HFFc6 (cell line): ENCODE results near the gene TMEM135. TPM values are rescaled to one million over a fixed set of nuclear protein-coding genes. Genes with fewer than 3 reads are reported as not detected.

Experiments used
- DNase-seq: peaks from one replicate; pipeline ENCODE4 v3.0.0-alpha.2; 2018
- H3K27ac Mint-ChIP-seq: 2 replicates; pipeline ENCODE4 v1.8.0; 2020; ENCODE audit warnings: mild to moderate bottlenecking, mixed read lengths
- H3K27me3 Mint-ChIP-seq: 2 replicates; pipeline ENCODE4 v1.8.0; 2021; ENCODE audit warnings: mild to moderate bottlenecking, moderate library complexity, mixed read lengths; ENCODE audit not compliant: insufficient read depth
- H3K36me3 Mint-ChIP-seq: 2 replicates; pipeline ENCODE4 v1.8.0; 2021; ENCODE audit warnings: low read depth, mixed read lengths
- H3K4me1 Mint-ChIP-seq: 2 replicates; pipeline ENCODE4 v1.8.0; 2020; ENCODE audit warnings: low read depth, mixed read lengths
- H3K4me3 Mint-ChIP-seq: 2 replicates; pipeline ENCODE4 v1.8.0; 2020; ENCODE audit warnings: mild to moderate bottlenecking, moderate library complexity, mixed read lengths
- H3K9me3 Mint-ChIP-seq: 2 replicates; pipeline ENCODE4 v1.8.0; 2020; ENCODE audit warnings: mild to moderate bottlenecking, mixed read lengths
- total RNA-seq, 6 experiments: library from RNA; stranded (reverse); fragmentation: NEBNext Ultra II Directional; extraction: Animal tissue kit (Norgen Biotek cat#: 25700); gene quantifications; 2 replicates in 1 of 6; 3 replicates in 5 of 6; pipeline ENCODE4 v1.2.3, GENCODE V29; 2021
- TF ChIP-seq, protein P1 (sequence below): fragments of 200-600 bp; sonication (generic); IDR thresholded peaks from 2 replicates; pipeline ENCODE4 v1.5.0; 2021; ENCODE audit warnings: antibody characterized with exemption, mild to moderate bottlenecking

Gene TMEM135
- total RNA-seq, 6 experiments from 2014 or later, result 13.1 to 28.3 (median 20.5) TPM

DNA sequence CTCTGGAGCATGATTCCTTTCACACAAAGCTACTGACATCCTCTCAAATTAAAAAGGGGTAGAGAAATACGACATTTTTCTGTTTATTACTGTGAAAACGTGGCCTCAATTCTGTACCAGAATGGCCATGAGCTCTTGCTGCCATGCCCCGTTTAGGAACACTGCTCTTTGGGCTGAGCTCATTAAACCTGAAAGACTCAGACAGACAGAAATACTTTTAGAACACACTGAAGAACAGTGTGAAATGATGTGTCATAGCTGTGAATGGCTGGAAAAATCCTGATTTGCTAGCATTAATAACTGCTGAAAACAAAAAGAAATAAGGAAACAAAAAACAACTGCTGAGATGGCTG is 32.2 kb upstream of the TMEM135 start:
- Mint-ChIP-seq H3K9me3 (no peaks in the 10 kb centered on the region), H3K27me3 (no peaks in the 10 kb centered on the region; the same call in 1 of the 2 replicates), H3K27ac (no peak overlapping the region), H3K4me3 (no peak overlapping the region), H3K36me3 (no peaks in the 10 kb centered on the region), H3K4me1 (peaks cover 1% of the 10 kb centered on the region)
- TF ChIP-seq, protein P1, sequence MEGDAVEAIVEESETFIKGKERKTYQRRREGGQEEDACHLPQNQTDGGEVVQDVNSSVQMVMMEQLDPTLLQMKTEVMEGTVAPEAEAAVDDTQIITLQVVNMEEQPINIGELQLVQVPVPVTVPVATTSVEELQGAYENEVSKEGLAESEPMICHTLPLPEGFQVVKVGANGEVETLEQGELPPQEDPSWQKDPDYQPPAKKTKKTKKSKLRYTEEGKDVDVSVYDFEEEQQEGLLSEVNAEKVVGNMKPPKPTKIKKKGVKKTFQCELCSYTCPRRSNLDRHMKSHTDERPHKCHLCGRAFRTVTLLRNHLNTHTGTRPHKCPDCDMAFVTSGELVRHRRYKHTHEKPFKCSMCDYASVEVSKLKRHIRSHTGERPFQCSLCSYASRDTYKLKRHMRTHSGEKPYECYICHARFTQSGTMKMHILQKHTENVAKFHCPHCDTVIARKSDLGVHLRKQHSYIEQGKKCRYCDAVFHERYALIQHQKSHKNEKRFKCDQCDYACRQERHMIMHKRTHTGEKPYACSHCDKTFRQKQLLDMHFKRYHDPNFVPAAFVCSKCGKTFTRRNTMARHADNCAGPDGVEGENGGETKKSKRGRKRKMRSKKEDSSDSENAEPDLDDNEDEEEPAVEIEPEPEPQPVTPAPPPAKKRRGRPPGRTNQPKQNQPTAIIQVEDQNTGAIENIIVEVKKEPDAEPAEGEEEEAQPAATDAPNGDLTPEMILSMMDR, result no peak
- DNase-seq, result no peak

- TF ChIP-seq, protein P1, result no peak
- no peak overlapping the region for H3K27ac Mint-ChIP-seq
- H3K36me3 Mint-ChIP-seq, result no peaks in the 10 kb centered on the region
- no peak for DNase-seq
- no peaks in the 10 kb centered on the region for H3K9me3 Mint-ChIP-seq
- H3K4me1 Mint-ChIP-seq, result no peaks in the 10 kb centered on the region; the same call in 1 of the 2 replicates
- no peaks in the 10 kb centered on the region; the same call in 1 of the 2 replicates for H3K27me3 Mint-ChIP-seq
- H3K4me3 Mint-ChIP-seq, result no peak overlapping the region
Measured at GRCh38 chr11:87006035-87006434, 31.7 kb upstream of the TMEM135 start.

- no peaks in the 10 kb centered on the region for H3K36me3 Mint-ChIP-seq
- TF ChIP-seq, protein P1, result no peak
- no peak overlapping the region for H3K4me3 Mint-ChIP-seq
- no peaks in the 10 kb centered on the region; the same call in 1 of the 2 replicates for H3K4me1 Mint-ChIP-seq
- H3K9me3 Mint-ChIP-seq, result no peaks in the 10 kb centered on the region
- no peak overlapping the region for H3K27ac Mint-ChIP-seq
- H3K27me3 Mint-ChIP-seq, result no peaks in the 10 kb centered on the region; the same call in 1 of the 2 replicates
- no peak for DNase-seq
Measured at GRCh38 chr11:87007963-87008362, 29.8 kb upstream of the TMEM135 start.

DNA sequence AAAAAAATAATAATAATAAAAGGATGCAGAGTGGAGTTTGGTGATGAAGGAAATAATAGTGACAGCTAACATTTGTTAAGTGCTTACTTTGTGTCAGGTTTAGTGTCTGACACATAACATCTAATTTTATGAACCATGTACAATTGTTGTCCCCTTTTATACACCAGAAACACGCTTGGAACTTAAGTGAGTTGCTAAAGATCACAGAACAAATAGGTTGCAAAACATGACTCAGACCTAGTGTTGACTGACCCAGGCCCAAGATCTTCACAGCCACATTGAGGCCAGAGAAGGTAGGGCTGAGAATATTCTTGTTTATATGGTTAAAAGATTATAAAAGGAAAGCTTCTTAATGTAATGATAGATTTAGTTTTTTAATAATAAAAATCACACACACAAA is 25.6 kb upstream of the TMEM135 start:
- Mint-ChIP-seq H3K4me1 (no peaks in the 10 kb centered on the region; the same call in 1 of the 2 replicates), H3K36me3 (no peaks in the 10 kb centered on the region), H3K4me3 (no peak overlapping the region), H3K27me3 (no peaks in the 10 kb centered on the region), H3K9me3 (no peaks in the 10 kb centered on the region), H3K27ac (no peak overlapping the region)
- TF ChIP-seq, protein P1, result no peak
- no peak for DNase-seq

DNA sequence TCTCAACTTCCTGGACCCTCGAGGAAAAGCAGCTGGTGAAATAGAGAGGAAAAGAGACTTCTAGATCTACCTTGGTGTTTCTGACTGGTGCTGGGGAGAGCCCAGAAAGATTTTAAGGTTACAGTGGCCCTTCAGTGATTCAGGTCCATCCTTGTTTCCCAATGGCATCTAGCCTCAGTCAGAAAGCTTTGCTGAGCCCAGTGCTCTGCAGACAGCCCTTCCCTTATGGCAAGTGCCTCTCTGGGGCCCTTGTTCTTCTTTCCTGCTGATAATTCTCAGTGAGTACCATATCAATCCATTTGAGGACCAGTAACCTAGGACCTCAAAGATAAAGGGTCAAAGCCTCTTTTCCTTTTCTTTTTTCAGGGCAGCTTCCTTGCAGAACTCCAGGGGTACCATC is 25.1 kb upstream of the TMEM135 start:
- H3K27ac Mint-ChIP-seq, result no peak overlapping the region
- H3K4me3 Mint-ChIP-seq, result no peak overlapping the region
- no peaks in the 10 kb centered on the region; the same call in 1 of the 2 replicates for H3K4me1 Mint-ChIP-seq
- DNase-seq, result no peak
- H3K9me3 Mint-ChIP-seq, result no peaks in the 10 kb centered on the region
- TF ChIP-seq, protein P1, result no peak
- no peaks in the 10 kb centered on the region for H3K27me3 Mint-ChIP-seq
- no peaks in the 10 kb centered on the region for H3K36me3 Mint-ChIP-seq
